Prostate gland (tissue), 2 donors: ENCODE results near the gene PAF1.

Experiments
- CTCF ChIP-seq, 4 experiments: fragments of 200-600 bp in 2 of 4; fragments of 450-650 bp in 2 of 4; sonication (generic) in 2 of 4; IDR thresholded peaks; 1 replicate in 3 of 4; 2 replicates in 1 of 4; pipeline ENCODE4 v1.5.1; 2016 to 2019; ENCODE audit warnings: antibody characterized with exemption in 4 of 4, mild to moderate bottlenecking in 2 of 4, moderate library complexity in 2 of 4
- POLR2A ChIP-seq: fragments of 450-650 bp; IDR thresholded peaks from one replicate; pipeline ENCODE4 v1.6.1; 2016; ENCODE audit warnings: antibody characterized with exemption, mild to moderate bottlenecking

GRCh38 chr19:39413272-39413910, 22.5 kb upstream of the PAF1 start:
- TF ChIP-seq POLR2A (no peak), CTCF (IDR thresholded peaks at IDR 0.05) (no peak)
